GM21528 (cell line): Measurements from ENCODE around the gene SGMS2.

Experiments used
- ATAC-seq: cut with Tn5 transposase; IDR thresholded peaks from one replicate; pipeline ENCODE4 v1.9.1; 2021; ENCODE audit warnings: mild to moderate bottlenecking, moderate library complexity; ENCODE audit not compliant: unreplicated experiment, low FRiP score

Gene SGMS2

DNA sequence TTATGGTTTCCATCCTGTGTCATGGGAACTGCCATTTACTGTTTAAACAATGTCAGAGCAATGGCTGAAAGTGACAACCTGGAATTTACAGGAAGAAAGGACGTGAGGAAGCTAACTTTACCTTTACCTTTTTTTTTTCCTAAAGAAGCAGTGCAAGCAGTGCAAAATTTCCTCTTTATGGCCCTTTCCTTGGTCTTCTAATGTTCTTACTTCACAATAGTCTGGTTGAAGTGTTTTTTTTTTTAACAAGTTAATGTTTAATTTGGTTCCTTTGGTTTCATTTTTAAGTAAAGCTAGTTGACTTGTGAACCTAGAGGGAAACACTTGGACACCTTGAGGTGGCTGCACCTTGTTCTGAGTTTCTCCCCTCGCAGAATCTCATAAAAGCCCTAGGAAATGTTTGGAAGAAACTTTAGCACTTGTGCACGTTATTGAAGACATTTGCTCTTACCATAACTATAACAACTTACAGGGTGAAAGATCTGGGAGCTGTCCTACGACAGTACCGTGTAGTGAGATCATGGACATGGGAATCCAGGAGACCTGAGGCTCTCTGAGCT, 1.8 kb downstream of the SGMS2 start:
- no peak for ATAC-seq

DNA sequence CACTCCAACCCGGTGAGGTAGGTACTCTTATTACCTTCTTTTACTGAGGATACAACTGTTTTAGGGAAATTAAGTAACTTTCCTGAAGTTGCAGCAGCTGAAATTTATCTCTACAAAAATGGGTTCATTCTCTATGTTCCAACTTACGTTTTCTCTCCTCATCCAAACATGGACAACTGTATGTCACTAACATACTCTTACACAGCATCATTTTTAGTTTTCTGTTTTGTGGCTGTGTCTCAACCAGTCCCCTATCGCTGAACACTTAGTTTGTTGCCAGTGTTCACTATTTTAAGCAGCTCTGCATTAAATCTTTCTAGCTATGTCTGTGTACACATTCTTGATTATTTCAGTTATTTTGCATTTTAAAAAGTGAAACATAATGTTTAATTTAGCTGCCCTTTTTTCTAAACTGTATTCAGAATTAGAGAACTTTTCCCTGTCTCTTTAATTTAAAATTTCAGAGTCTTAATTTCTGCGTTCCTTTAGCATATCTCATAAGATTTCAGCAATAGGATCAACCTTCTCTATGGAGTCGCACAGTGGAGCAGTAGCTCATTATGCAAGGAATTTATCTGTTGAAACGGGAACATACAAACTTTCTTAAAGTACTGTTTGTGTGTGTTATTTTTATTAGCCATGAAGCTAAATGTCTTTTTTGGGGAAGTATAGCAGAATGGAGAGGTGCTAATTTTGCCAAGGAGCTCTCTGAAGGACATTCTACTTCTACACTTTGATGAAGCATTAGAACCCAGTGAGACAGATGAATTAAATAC, 3.8 kb downstream of the SGMS2 start:
- no peak for ATAC-seq

DNA sequence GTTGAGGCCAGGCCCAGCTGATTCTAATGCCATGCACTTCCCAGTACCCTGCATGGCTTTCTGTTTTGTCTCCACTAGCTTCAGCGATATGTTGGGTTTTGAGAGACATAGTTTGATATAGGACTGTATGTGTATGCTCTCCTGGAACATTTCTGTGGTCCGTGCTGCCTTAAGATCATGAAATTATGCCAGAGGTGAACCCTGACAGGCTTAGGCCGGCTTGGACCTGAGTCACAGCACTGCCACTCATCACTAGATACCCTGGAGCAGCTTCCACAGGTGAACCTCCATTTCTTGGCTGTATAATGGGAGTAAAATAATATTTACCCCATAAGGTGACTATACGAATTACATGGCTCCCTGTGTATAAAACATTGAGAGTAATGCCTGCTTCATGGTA, 6.4 kb downstream of the SGMS2 start:
- ATAC-seq, result no peak

DNA sequence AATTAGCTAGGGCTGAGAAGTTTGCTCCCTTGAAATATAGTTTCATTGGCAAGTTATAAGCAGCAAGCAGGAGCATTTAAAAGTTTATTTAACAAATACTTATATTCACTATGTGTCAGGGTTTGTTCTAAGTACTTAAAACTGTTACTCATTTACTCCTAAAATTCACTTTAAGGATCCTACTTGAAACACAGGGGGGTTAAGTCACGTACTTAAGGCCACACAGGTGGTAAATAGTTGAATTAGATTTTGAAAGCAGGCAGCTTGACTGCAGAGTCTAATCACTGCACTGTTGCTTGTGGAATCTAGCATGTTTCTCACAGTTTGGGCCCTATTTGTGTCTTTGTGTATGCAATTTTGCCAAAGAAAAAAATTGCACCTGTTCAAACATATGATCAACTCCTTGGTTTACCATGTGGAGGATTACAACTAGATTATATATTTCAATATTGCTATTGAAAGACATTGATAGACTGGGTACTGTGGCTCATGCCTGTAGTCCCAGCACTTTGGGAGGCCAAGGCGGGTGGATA, 7.6 kb downstream of the SGMS2 start:
- ATAC-seq, result no peak

DNA sequence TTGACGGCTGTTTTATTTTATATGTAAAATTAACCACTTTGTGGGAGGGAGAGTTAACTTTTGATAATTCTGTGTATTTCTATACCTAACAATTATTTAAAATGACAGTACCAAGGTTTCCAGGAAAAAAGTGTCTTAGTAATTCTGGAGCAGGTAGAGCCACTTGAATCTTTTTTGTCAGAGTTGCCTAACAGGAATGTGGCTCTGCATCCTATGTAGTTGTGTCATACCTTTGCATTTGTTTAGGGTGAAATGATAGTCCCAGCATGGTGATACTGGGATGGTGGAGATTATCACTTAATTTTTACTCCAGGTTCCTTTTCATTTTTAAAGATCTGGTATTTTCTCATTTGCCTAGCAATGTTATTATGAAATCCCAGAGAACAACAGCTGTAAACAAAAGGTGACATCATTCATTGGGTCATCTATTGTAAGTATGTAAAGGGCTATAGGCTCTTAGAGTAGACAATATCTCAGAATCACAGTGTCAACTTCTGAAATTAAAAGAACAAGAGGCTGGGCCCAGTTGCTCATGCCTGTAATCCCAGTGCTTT, 9.6 kb downstream of the SGMS2 start:
- ATAC-seq, result no peak

DNA sequence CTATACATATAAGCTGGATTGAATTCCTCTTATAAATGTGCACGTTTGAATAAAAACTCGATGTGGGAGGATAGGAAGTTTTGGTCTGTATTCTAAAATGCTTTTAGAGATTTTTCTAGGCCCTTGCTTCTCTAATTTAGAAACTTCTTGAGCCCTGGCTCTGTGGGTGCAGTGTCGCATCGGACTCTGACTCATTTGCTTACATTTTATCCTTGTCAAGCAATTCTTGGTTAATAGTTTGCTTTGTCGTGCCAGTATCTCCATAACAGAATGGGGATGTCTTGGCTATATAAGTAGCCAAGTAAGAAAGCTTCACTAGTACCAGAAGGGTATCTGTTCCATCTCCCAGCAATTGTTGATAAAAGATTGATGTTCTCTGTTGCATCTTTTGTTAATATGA, 10.7 kb downstream of the SGMS2 start:
- ATAC-seq, result no peak

DNA sequence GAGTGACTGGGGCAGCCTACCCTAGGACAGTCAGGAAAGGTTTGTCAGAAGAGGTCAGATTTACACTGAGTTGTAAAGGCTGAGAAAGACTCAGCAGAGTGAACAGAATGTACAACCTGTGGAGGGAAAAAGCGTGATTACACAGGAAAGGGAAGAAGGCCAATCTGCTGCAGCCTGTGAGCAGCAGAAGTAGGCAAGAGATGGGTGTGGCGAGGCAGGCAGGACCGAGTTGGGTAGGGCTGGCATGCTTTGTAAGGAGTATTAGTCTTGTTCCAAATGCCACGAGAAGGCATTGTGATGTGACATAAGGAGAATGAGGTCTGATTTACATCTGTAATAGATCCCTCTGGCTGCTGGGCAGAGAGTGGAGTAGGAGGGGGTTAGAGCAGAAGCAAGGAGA, 12.6 kb downstream of the SGMS2 start:
- ATAC-seq, result no peak

DNA sequence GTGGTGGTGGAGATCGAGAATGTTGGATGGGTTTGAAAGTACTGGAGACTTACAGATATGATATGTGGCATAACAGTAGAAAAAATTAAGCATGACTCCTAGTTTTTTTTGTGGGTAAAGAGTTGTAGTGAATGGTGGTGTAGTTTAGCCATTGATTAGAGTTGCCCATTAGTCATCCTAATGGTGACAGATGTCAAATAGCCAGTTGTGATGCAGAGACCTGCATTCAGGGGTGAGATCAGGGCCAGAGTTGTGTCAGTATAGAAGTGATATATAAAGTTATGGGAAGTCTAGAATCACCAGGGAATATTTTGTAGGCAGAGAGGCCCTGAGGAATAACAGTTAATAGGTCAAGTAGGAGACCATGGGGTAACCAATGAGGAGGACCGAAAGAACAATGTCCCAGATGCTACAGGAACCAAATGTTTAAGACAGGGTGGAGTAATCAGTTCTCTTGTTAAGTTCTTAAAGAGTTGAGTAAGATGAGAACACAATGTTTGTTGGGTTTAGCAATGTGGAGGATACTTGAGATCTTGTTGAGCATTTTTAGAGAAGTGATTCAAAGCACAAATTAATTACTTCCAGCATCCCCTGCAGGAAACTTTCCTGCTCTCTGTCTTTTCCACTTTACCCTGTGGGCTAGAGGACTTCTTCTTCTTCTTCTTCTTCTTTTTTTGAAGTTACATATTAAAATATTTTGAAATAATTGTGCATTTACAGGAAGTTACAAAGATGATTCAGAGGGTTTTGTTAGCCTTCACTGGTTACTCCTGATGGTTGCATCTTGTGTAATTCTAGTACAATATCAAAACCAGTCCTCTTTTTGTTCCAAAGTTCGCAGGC, 13.3 kb downstream of the SGMS2 start:
- no peak for ATAC-seq

DNA sequence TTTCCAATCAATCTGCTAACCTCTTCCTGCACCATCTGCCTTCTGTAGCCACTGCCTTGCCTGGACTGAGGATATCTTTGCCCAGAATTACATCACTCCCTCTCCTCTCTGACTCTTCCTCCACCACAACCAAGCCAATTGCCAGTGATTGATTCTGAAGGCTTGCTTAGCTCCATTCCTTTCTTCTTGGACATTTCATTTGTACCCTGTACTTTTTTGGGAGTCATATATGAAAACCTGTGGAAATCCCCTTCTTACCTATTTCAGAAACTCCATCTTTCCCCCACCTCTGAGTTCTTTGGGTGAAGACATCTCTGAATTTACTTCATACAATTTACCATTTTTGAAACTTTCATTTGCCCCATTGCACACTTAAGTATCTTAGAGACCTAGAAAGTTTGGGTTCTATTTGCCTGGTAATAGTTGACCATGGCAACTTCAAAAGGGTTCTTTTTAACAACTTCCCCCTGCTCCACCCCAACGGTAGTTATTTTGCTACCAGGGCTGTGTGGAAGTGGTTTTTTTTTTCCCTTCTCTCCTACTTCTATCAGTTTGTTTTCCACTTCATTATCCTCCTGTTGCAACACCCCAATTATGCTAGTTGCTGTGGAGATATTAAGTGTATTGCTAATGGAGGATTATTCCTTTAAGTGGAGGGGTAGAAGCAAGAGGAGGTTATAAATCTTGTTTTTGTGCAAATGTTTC, 14.3 kb downstream of the SGMS2 start:
- ATAC-seq, result no peak

DNA sequence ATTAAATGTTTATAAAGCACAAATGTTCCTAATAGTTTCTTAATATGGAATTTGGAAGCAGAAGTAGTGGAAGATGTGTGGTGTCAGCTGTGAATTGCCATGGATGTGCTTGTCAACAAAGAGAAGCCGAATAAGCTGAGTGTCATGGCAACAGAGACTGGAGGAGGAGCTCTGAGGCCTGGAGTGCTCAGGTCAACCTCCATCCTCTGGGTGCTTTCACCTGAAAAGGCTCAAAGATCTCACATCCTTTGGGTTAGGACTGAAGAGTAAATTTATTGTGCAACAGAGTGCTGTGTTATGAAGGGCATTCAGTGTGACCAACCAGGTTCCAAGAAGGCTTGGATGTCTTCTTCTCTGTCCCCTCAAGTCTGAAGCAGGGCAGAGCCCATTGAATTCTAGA, 18.7 kb downstream of the SGMS2 start:
- no peak for ATAC-seq

DNA sequence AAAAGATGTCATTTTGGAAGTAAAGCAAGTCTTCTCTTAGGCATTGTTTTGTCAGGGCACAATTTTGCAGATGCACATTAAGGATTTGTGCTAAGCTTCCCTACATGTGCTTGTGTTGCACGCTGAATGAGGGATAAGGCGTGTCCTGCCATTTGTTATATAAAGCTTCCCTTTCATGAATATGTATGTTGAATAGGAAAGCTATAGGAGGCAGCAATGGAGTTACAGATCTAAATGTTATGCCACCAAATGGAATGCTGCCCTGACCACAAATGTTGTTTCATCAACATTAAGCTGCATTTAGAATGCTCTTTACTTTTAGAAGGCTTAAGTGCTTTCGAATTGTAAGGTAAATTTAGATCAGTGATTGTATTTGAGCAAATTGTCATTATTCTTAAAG, 20.9 kb downstream of the SGMS2 start:
- no peak for ATAC-seq

DNA sequence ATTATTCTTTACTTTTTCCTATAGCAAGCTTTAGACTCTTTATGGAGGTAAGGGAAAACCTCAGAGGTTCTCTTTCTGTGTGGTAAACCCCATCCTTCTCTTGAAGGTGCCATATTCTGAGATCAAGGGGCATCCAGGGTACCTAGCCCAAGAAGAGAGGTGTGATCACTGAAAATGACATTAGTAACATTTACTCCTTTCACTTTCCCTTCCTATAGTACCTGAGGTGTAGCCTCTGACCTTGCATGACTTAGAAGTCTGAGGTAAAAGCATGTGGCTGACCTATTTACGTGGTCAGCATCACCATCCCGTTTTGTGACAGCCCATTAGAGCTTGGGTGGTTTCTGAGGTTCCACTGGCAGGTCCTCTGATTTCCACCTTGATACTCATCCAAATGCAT, 25.7 kb downstream of the SGMS2 start:
- no peak for ATAC-seq

DNA sequence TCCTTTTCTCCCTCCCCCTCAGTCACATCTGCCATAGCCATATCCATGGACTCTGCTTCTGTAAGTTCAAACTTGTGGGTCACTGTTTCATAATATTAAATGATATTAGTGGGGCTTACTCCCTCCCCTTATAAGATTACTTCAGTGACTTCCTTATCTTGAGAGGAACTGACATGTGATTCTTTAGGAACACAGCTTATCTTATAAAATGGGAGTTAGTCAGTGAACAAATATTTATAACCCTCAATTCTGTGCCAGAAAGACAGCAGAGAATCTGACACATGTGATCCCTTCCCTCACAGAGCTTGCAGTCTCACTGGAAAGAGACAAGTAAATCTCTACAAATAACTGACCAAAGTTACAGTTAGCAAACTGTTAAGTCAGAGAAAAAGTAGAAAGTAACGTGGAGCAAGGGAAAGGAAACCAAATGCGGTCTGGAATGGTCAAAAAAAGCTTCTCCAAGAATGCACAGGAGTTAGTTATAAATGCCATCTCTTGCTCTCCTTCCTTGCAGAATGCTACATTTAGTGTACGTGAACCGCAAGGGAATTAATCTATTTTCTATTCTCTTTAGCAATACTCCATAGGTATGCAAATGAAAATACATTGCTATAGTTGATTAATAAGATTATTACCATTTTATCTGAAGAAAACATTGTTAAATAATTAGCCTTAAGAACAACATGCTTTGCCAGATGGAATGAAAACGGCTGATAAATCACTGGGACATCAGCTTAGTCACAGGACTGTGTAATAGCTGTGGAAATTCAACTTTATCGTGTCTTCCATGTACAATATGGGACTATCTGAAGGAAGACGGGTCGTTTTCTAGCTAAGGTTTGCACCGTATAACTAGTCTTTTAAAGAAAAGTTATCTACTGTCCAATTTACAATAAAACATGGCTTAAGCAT, 29.0 kb downstream of the SGMS2 start:
- ATAC-seq, result no peak

DNA sequence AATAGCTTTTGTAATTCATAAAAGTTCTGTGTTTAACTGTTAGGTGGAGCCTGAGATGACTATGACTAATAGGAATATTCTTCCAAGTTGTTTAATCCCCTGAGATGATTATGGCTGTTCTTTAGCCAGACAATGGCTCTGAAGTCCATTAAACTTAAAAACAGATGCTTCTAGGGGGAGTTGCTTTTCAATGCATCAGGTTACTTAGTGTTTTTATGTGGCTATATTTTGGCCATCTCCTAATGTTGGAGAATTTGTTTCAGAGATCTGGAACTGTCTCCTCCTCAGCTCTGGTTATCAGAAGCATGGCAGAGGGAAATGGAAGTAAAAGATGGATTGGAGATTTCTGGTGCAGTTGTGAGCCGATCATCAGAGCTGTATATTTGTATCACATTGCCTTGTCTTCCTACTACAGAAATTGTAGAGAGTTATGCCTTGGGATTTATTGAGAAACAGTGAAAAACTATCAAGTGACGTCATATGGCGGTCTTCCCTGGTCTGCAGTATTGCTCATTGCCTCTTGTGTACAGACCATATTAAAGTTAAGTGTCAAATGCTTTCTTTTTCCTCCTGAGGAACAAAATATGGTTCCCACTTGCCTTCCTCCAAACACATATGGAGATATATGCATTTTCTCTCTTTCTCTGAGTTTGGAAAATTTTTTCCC, 29.8 kb downstream of the SGMS2 start:
- no peak for ATAC-seq

DNA sequence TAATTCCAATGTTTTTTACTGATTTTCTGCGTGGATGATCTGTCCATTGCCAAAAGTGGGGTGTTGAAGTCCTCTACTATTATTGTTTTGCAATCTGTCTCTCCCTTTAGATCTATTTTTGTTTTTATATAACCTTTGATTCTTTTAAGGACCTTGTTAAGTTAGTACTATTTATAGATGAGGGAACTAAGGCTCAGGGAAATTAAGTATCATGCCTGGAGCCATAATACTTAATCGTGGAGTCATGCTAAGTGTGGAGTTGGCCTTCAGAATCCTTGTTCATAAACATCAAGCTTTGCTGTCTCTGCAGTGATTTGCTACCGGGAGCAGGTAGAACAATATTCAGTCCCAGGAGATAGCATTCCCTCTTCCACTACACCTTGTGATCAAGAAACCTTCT, 31.0 kb downstream of the SGMS2 start:
- no peak for ATAC-seq

DNA sequence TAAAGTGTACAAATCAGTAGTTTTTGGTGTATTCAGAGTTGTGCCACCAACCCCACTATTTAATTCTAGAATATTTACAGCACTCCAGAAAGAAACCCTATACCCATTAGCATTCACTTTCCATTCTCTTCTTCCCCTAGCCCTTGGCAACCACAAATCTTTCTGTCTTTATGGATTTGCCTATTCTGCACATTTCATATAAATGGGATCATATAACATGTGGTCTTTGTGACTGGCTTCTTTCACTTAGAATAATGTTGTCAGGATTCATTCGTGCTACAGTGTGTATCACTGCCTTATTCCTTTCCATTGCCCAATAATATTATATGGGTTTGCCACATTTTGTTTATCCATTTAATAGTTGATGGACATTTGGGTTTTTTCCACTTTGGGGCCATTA, 32.2 kb downstream of the SGMS2 start:
- ATAC-seq, result no peak

DNA sequence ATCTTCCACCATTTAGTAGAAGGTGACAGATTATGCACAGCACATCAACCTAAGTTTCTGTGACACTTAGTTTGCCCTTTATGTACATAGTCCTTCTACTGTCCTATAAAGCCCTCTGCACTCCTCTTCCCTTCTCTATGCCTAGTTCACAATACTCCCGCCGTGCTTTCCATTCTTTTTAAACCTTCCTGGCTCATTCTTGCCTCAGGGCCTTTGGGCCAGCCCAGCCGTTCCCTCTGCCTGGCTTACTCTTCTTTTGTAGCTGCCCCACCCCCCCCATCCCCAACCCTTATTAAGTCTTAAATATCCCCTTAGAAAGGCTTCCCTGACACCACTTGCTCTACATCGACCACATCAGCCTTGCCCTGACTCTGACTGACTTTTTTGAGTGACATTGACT, 33.0 kb downstream of the SGMS2 start:
- ATAC-seq, result no peak

DNA sequence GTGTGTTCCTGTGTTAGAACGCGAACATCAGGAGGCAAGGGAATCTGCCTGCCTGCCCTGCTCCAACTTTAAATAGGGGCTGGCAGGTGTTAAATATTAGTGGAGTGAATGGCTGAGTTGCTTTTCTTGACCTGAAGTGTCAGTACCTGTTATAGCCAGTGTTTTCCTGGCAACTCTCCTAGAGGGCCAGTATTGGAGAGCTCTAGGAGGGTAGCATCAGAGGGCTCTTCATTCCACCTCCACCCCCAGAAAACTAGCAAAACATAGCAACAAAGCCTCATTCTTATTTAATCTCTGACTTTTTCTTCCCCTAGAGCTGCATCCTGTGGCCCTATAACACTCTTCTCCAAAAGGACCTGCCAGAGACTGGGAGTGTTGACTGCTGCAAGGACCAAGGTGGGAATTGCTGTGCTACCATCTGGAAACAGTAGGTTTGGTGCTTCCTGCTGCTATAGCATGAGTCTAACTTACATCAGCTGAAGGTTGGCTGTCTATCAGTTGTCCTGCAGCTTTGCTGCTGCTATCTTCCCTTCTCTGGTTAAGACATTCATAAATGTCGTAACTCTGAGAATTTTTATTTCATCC, 33.5 kb downstream of the SGMS2 start:
- ATAC-seq, result no peak

DNA sequence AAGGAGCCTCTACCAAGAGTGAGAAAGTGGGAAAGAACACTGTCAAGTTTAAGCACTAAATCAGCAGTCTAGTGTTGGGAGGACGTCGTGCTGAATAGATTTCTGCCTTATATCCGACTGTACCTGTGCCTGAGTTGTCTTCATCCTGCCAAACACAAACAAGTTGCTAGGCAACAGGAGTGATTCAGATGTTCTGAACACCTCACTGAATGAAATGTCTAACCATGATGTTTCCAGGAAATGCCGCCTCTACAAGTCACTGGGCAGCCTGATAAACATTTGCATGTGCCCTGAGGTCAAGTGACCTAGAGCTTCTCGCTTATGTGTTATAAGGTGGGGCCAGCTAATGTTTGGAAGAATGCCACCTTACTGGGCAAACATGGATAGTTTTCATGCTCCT, 37.9 kb downstream of the SGMS2 start:
- no peak for ATAC-seq
